Stimulated activated CD4-positive, alpha-beta T cell treated with anti-CD3 and anti-CD28 coated beads, Interleukin-15, amount 100 ng/mL, for 1 hour (primary cell): Measurements from ENCODE around the gene MRS2.
"Not testable (repeated sequence)": the region's sequence is repeated elsewhere in the genome, so short reads cannot be mapped to it uniquely, and the experiment has no call there.

Experiments
- DNase-seq, 2 donors: peaks; one replicate each; pipeline ENCODE4 v3.0.0-alpha.2; 2020; ENCODE audit warnings: low read depth in 1 of 2, low spot score in 1 of 2

Gene MRS2

DNA sequence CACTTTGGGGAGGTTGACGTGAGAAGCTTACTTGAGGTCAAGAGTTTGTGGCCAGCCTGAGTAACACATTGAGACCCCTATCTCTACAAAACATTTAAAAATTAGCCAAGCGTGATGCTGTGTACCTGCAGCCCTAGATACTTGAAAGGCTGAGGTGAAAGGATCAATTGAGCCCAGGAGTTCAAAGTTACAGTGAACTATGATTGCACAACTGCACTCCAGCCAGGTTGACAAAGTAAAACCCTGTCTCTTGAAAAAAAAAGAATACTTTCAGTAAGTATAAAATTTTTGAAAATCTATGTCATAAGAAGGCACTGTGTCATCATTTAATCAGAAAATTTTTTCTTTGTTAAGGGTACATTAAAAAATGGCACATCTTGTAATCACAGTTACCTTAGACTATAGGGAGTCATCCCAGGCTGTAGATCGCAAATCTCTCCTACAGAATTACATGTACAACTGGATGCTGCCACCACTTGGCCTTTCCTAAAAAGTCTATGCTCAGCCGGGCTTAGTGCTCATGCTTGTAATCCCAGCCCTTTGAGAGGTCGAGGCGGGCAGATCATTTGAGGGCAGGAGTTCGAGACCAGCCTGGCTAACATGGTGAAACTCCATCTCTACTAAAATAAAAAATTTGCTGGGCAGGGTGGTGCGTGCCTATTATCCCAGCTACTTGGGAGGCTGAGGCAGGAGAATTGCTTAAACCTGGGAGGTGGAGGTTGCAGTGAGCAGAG lies 17.0 kb upstream of the MRS2 start:
- no peak for DNase-seq

DNA sequence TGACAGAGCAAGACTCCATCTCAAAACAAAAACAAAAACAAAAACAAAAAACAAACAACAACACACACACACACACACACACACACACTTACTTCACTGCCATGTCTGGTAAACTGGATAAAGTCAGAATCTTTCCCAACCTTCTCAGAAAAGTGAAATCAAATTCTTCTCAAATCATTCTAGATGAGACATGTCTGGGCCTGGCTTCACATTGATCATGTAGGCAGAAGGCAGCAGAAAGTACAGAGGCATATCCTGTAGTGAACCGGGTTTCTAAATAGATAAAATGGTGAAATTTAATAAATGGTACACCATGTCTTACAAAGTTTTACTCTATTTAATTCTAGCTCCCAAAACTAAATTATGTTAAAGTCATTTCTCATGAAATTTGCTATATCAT lies 14.9 kb upstream of the MRS2 start:
- no peak for DNase-seq

DNA sequence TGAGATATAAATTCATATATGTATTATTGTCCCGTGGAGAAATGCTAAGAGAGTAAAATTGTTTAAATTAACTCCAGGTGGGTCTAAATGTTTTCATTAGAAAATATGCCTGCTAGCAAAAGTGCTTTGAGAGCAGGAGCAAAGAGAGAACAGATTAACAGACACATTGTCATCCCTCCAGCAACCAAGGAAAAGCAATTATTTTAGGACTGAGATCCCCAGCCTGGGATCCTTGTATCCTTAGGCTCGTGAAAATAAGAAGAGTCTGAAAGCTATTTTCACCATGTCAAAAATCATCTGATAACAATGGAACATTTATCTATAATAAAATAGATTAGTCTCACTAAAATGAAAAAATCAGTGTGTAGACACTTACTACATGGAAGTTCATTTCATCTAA lies 11.5 kb upstream of the MRS2 start:
- no peak for DNase-seq

DNA sequence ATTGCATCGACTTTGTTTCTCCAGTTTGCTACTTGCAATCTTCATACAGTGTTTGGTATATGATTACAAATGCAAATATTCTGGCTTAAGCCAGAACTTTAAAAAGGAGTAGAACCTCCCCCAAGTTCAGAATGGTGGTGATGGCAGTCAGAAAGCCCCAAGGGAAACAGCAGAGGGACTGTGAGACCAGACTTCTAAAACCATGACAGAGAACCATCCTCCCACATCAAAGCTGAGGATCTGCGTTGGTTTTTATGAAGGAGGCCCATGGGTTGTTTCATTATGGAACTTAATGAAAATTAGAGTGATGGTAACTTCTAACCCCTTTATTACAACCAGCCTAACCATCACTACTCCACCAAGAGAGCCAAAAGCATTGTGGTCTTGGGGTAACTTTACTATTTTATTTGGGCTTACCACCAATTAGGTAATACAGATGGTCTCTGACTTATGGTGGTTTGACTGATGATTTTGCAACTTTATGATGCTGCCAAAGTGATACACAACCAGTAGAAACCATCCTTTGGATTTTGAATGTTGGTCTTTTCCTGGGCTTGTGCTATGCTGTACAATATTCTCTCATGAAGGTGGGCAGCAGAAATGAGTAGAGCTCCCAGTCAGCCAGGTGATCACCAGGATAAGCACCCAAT lies 10.9 kb upstream of the MRS2 start:
- DNase-seq: no peak

DNA sequence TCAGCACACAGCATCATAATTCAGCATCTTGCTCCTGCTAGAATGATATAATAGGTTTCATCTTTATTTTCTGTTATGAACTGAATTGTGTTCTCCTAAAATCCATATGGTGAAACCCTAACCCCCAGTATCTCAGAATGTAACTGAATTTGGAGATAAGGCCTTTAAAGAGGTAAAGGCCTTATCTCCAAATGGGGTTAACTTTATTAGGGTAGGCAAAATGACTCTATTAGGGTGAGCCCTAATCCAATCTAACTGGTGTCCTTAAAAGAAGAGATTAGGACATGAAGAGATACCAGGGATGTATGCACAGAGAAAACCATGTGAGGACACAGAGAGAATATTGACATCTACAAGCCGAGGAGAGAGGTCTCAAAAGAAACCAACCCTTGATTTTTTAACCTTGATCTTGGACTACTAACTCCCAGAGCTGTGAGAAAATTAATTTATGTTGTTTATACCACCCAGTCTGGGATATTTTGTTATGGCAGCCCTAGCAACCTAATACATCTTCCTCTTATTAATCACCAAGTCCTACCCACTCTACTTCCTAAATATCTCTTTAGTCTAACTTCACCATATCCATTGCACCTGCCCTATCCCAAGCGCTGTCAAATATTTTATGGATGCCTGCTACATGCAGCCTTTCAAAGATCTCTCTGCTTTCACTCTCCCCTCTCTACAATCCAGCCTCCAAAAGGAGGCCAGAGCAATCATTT lies 8.5 kb upstream of the MRS2 start:
- DNase-seq: no peak

- no peak for DNase-seq
These were observed 7.8 kb upstream of the MRS2 start for GRCh38 chr6:24394780-24395437.

- DNase-seq: no peak
These were observed 5.9 kb upstream of the MRS2 start for GRCh38 chr6:24396824-24397223.

DNA sequence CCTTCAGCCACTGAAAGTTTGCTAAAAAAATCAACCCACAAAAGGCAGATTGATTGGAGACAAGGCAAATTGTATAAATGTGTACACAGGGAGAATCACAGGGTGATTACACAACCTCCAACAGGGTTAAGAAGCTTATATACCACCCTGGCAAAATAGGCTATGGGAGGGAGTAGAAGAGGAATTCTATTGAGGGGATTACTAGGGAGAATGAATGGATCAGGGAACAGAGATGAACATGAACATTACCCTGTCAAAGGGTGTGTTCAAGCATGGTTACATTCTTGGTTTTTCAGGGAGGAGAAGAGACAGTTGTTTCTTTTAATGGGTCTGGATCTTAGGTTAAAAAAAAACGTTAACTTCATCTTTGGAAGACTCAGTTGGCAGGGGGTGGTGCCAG lies 5.1 kb upstream of the MRS2 start:
- no peak for DNase-seq

DNA sequence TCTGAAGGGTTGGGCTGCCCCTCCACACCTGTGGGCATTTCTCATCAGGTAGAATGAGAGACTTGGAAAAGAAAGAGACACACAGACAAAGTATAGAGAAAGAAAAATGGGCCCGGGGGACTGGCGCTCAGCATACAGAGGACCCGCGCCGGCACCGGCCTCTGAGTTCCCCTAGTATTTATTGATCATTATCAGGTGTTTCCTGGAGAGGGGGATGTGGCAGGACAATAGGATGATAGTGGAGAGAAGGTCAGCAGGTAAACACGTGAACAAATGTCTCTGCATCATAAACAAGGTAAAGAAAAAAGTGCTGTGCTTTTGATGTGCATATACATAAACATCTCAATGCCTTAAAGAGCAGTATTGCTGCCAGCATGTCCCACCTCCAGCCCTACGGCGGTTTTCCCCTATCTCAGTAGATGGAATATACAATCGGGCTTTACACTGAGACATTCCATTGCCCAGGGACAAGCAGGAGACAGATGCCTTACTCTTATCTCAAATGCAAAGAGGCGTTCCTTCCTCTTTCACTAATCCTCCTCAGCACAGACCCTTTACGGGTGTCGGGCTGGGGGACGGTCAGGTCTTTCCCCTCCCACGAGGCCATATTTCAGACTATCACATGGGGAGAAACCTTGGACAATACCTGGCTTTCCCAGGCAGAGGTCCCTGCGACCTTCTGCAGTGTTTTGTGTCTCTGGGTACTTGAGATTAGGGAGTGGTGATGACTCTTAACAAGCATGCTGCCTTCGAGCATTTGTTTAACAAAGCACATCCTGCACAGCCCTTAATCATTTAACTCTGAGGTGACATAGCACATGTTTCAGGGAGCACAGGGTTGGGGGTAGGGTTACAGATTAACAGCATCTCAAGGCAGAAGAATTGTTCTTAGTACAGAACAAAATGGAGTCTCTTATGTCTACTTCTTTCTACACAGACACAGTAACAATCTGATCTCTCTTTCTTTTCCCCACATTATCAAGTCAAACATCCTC lies 2.4 kb upstream of the MRS2 start:
- DNase-seq: not testable (repeated sequence)

DNA sequence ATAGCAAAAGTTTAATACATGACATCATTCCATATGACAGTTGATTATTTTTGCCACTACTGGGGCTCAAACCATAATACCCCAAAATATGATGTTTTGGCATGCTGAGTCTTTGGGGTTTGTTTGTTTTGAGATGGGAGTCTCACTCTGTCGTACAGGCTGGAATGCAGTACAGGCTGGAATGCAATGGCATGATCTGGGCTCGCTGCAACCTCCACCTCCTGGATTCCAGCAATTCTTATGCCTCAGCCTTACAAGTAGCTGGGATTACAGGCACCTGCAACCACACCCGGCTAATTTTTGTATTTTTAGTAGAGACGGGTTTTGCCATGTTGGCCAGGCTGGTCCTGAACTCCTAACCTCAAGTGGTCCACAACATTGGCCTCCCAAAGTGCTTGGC lies 1.3 kb upstream of the MRS2 start:
- no peak for DNase-seq

DNA sequence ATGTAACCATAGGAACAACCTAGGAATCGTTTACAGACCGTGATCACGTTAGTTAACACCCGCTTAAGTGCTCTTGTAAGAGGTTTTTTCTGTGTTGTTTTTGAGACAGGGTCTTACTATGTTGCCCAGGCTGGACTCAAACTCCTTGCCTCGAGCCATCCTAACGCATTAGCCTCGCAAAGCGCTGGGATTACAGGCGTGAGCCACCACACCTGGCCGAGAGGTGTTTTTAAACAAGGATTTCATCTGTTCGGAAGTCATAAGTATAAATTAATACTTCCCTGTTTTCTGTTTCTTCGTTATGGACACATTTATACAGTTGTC lies 727 bp downstream of the MRS2 start:
- DNase-seq: no peak

GRCh38 chr6:24405262-24405661 lies 2.5 kb downstream of the MRS2 start:
- no peak for DNase-seq

DNA sequence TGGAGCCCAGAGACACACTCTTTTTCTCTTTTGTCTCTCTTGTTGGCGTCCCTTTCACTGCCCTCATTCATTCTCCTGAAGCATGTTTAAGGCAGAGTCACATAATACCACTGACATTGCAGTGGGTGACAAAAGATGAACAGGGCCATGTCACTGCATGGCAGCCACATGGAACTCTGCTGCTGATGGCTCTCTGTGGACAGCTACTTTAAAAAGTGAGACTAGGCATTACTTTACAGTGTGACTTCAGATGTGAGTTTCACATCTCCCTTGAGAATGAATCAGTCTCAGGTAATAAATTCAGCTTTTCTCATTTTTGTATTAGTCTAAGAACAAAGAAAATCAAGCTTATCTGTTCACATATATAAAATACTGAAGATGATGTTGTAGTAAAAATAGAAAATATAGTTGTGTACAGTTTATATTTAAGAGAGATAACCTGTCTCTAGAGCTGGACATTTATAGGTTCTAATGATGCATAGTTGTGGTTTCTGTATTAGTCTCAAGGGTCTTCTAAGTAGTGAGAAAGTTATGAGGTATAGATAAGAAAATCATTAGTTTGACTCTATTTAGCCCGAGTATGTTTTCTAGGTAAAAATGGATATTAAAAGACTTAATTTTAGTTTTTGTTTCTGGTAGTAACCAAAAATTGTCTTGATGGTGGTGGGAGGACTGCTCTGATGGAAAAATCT lies 6.1 kb downstream of the MRS2 start:
- no peak for DNase-seq

- no peak for DNase-seq
These were observed 7.9 kb downstream of the MRS2 start for GRCh38 chr6:24410622-24411021.

GRCh38 chr6:24412294-24412693 lies 9.6 kb downstream of the MRS2 start:
- no peak for DNase-seq

GRCh38 chr6:24414531-24414930 lies 11.8 kb downstream of the MRS2 start:
- not testable (repeated sequence) for DNase-seq

DNA sequence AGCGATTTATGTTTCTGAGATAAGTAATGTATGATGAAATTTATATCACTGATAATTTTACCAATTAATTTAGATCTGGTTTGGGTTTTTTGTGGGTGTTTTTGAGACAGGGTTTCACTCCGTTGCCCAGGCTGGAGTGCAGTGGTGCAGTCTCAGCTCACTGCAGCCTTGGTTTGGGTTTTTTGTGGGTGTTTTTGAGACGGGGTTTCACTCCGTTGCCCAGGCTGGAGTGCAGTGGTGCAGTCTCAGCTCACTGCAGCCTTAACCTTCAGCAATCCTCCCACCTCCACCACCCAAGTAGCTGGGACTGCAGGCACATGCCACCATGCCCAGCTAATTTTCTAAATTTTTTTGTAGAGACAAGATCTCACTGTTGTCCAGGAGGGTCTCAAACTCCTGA lies 13.0 kb downstream of the MRS2 start:
- no peak for DNase-seq

DNA sequence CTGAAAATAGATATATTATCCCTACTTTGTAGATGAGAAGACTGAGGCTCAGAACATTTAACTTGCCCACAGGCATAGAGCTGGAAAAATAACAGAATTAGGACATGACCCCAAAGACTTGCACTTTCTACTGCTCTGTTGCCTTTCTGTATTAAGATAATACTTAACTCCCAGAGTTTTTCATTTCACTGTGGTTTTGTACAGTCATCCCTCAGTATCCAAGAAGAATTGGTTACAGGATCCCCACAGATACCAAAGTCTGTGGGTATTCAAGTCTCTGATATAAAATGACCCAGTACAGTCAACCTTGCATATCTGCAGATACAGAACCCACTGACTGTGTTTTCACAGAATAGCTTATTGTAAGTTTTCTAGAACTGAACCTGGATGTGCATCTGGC lies 16.8 kb downstream of the MRS2 start:
- DNase-seq: no peak

- no peak for DNase-seq
These were observed 22.4 kb downstream of the MRS2 start for GRCh38 chr6:24425091-24425490.

DNA sequence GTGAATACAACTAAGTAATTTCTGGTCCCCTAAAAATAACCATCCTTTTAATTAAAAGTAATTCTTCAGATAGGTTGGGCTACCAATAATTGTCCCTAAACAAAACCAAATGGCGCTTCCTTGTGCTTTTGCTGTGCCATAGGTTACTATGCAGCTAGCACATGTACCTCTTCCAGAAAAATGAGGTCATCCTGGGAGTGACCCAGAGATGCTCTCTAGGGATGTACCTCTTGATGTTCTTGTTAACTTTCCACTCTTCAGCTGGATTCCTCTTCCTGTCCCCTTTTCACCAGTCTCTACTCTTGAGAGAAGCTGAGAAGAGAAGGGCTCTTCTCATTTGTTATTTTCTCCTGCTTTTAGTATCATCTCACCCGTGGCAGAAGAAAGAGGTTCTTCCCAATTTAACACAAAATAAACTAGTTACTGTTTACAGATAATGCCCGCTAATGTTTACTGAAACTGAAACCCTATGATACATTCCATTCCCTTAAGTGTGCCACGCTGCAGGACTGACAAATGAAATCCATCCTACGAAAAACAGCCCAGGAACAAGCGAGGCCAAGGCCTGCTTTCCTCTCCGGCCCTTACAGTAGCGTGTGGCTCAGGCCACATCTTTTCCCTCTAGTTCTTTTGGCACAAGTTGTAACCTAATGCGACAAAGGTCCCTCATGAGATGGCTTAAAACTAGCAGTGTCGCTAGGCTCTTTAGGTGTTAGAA lies 24.2 kb downstream of the MRS2 start:
- no peak for DNase-seq
